LNCaP clone FGC (cell line): ENCODE measurements around the gene HDAC4.

Source experiments
- DNase-seq: peaks from one replicate; pipeline ENCODE4 v3.0.0-alpha.2; 2011; ENCODE audit warnings: low read depth
- H3K4me3 ChIP-seq: 2 replicates; pipeline ENCODE4 v1.5.1; 2011; ENCODE audit warnings: mild to moderate bottlenecking, low read depth, low read length, control low read depth
- TF ChIP-seq, protein P1 (sequence below): IDR thresholded peaks from 2 replicates; pipeline ENCODE4 v1.5.1; 2012; ENCODE audit warnings: mild to moderate bottlenecking; ENCODE audit not compliant: control insufficient read depth, insufficient read depth; ENCODE audit errors: extremely low read depth

Gene HDAC4

DNA sequence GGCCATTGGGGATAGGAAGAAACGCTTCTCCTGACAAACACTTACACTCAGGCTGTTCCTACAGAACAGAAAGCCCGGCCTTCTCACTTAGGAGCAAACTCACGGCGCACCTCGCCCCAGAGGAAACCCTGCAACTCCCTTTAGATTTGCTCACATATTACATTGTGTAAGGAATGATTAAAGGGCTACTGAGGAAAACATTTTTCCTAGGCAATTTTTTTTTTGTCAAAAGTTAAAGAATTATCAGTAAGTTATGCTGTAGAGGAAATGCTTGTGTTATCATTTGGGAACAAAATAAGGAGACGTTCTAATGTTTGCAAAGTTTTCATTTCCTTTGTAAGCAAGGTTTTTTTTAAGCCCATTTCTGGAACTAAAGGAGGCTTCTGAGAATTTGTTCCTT lies 264.1 kb downstream of the HDAC4 start:
- TF ChIP-seq, protein P1, sequence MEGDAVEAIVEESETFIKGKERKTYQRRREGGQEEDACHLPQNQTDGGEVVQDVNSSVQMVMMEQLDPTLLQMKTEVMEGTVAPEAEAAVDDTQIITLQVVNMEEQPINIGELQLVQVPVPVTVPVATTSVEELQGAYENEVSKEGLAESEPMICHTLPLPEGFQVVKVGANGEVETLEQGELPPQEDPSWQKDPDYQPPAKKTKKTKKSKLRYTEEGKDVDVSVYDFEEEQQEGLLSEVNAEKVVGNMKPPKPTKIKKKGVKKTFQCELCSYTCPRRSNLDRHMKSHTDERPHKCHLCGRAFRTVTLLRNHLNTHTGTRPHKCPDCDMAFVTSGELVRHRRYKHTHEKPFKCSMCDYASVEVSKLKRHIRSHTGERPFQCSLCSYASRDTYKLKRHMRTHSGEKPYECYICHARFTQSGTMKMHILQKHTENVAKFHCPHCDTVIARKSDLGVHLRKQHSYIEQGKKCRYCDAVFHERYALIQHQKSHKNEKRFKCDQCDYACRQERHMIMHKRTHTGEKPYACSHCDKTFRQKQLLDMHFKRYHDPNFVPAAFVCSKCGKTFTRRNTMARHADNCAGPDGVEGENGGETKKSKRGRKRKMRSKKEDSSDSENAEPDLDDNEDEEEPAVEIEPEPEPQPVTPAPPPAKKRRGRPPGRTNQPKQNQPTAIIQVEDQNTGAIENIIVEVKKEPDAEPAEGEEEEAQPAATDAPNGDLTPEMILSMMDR, result no peak
- H3K4me3 ChIP-seq, result no peak overlapping the region
- no peak for DNase-seq

DNA sequence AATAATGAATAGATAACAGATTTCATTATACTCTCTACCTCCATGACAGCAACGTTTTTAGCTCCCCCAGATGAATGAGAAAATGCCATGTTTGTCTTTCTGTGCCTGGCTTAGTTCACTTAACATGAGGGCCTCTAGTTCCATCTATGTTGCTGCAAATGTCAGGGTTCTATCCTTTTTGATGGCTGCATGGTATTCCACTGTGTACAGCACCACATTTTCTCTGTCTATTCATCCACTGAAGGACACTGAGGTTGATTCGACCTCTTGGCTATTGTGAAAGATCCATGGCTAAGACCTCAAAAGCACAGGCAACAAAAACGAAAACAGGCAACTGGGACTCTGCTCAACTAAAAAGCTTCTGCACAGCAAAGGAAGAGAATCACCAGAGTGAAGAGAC lies 264.6 kb downstream of the HDAC4 start:
- TF ChIP-seq, protein P1, result no peak
- no peak overlapping the region for H3K4me3 ChIP-seq
- no peak for DNase-seq

DNA sequence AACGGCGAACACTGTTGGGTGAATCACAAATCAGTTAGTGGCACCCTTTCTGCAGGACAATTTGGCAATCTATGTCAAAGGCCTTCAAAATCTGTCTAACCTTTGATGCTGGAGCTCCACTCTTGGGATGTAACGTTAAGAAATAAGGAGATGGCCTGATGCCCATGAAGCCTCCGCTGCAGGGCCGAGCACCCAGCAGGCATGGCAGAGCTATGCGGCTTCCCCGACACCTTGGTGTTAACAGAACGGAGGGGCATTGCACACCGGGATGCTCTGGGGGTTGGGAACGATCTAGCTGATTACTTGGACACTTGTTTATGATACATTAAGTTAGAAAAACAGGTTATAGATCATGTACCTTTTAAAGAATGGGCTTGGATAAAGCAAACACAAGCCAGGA lies 265.3 kb downstream of the HDAC4 start:
- no peak for DNase-seq
- H3K4me3 ChIP-seq, result no peak overlapping the region
- TF ChIP-seq, protein P1, result no peak

DNA sequence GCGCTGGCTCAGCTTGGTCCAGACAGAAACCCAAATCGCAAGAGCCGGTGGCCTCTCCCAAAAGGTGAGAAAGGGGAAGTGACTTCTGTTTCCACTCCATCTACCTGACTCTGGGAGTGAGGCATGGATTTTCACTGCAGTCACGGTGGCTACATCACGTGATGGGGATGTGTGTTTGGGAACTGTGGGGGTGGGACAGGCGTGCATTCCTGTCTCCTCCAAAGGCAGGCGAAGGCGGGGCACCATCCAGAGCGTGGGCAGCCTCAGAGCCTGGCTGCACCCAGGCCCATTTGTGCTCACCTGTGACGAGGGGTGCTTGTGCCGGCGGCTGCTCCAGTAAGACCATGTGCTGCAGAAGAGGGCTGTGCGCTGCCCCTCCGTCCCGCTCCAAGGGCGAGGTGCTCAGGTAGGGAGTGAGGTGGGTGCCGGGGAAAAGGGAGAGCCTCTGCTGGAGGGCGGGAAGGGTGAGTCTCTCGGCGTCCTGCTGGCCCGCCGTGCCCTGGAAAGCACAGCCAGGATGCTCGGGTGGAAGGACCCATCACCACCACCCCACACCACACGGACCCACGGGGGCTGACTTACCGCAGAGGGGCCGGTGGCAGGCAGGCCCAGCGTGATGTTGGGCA lies 266.8 kb downstream of the HDAC4 start:
- TF ChIP-seq, protein P1, result no peak
- DNase-seq, result no peak
- no peak overlapping the region for H3K4me3 ChIP-seq

DNA sequence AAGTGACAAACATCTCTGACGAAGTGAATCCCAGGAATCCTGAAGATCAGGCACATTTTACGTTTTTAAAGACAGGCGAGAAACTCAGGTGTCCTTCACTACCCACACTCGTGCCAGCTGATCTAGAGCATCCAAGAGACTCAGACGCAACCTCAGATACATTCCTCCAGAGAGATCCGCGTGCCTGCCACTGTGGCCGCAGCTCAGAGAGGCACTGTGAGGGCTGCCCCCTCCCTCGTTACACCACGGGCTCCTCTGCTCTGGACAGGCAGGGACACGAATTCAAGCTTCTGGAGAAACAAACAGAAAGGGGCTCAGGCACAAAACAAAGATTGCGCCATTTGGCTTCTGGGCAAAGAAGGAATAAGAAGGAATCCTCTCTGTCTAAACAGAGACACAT lies 268.0 kb downstream of the HDAC4 start:
- H3K4me3 ChIP-seq, result no peak overlapping the region
- TF ChIP-seq, protein P1, result no peak
- DNase-seq, result no peak

DNA sequence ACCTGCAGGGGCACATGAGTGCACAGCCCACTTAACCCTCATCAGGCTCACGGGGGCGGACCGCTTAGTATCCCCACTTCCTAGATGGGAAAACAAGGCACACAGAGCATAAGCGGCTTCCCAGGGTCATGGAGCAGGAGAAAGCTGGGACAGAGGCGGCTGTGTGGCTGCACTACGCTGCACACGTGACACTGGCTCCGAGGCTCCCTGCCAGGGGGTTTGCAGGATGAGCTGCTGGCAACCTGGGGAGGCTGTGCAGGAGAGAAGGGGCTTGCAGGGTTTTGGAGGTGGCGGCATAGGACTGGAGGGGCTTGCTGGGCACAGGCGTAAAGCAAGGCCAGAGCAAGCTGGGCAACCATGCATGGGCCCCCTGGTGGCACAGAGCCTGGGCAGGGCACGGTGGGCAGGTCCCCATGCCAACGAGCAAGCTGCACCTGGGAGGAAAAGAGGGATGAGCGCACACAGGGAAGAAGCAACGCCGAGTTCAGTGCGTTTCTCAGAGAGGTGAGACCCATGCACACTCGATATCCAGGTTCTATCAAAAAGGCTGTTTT lies 268.6 kb downstream of the HDAC4 start:
- no peak for DNase-seq
- no peak overlapping the region for H3K4me3 ChIP-seq
- TF ChIP-seq, protein P1, result no peak

DNA sequence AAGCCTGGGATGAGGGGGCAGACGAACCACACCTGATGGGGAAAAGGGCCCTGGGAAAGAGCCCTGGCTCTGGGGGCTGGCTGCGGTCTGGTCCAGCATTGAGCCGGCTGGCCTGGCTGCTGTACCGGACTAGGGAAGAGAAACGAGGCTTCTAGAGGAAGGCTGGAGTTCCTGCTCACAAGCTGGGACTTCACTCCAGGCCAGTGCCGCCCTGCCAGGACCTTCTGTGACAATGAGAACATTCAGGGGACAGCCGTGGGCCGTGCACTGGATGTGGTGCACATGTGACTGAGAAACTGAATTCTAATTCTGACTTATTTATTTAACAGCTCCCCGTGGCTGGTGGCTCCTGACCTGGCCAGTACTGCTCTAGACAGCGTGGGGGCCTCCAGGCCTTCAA lies 269.3 kb downstream of the HDAC4 start:
- H3K4me3 ChIP-seq, result no peak overlapping the region
- TF ChIP-seq, protein P1, result no peak
- DNase-seq, result no peak
